AG04450 (cell line): ENCODE data around the gene P2RY13. TPM values are rescaled to one million over a fixed set of nuclear protein-coding genes. Genes with fewer than 3 reads are reported as not detected.

Experiments
- CTCF ChIA-PET: fragments of 300-600, 350-600 bp; formaldehyde crosslinking; extraction: SDS; loops from one replicate; lab custom pipeline; 2022; ENCODE audit warnings: antibody characterized with exemption, inconsistent platforms; lab: Charles Lee
- POLR2A ChIA-PET: fragments of 350-600 bp; formaldehyde crosslinking; extraction: SDS; loops from one replicate; lab custom pipeline; 2021; ENCODE audit warnings: antibody characterized with exemption, inconsistent platforms; lab: Yijun Ruan, JAX
- DNase-seq: peaks from one replicate; pipeline ENCODE4 v3.0.0-alpha.2; 2011; ENCODE audit warnings: low read depth, low spot score
- H3K27ac ChIP-seq: one replicate; pipeline ENCODE4 v1.5.1; 2012; ENCODE audit warnings: low read depth, low read length, control low read depth
- H3K27me3 ChIP-seq: one replicate; pipeline ENCODE4 v1.6.0; 2012; ENCODE audit warnings: low read length; ENCODE audit not compliant: control insufficient read depth, insufficient read depth
- H3K4me3 ChIP-seq: 2 replicates; pipeline ENCODE4 v1.5.1; 2011; ENCODE audit warnings: mild to moderate bottlenecking, low read depth, low read length, control low read depth
- H3K9me3 ChIP-seq: 2 replicates; pipeline ENCODE4 v1.5.1; 2012; ENCODE audit warnings: low read length; ENCODE audit not compliant: control insufficient read depth, insufficient read depth
- polyA minus RNA-seq: library from RNA; depleted of rRNA, polyadenylated mRNA; stranded (reverse); fragments of >200 nt; gene quantifications from 2 replicates; pipeline ENCODE4 v1.2.3, GENCODE V29; 2011; rRNA and poly(A)+ RNA removed
- polyA plus RNA-seq: library from polyadenylated mRNA; depleted of rRNA; stranded (reverse); fragments of >200 nt; gene quantifications from 2 replicates; pipeline ENCODE4 v1.2.3, GENCODE V29; 2011; rRNA removed
- TF ChIP-seq, protein P1 (sequence below): IDR thresholded peaks from 2 replicates; pipeline ENCODE4 v1.5.1; 2011; ENCODE audit warnings: low read depth, low read length, control low read depth, inconsistent platforms

The P2RY13 gene
- not detected in 2 replicates for polyA plus RNA-seq
- polyA minus RNA-seq: not detected in 2 replicates

DNA sequence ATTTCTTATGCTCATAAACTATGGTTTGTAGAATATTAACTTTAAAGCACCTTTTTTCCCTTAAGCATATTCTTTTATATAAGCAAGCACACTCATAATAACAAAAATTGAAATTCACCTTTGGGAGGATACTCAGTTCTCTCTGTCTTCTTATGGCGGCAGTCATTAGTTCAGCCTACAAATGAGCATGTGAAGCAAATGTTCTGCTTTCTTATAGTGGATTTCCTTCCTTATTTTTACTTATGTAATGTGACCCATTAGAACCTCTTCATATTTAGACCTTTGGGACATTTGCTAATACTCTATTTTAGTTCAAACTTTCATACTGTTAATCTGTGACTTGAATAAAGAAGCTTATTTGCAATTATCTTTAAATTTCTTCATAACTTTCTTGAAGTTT lies at the start of gene P2RY13:
TSS of gene P2RY13 (minus strand) at position 187 of the 400 bp plus-strand sequence. CDS start at position 166, 21 bp downstream.
- DNase-seq: no peak
- no peak within 1 kb of the TSS for H3K4me3 ChIP-seq
- CTCF ChIA-PET: interaction anchor here (0.8 to 3.8 kb wide), 5 partner anchors 17 to 102 kb away, joined by 3 to 33 read pairs (median 7); no protein-coding TSS in a partner anchor

GRCh38 chr3:151377768-151378385 lies 48.5 kb upstream of the P2RY13 start:
- Histone ChIP-seq H3K4me3 (no peak overlapping the region), H3K27me3 (no peaks in the 10 kb centered on the region), H3K27ac (no peak overlapping the region), H3K9me3 (no peaks in the 10 kb centered on the region)
- ChIA-PET POLR2A (no interaction called here), CTCF (interaction anchor here (1.0 to 1.2 kb wide), 2 partner anchors 16 to 31 kb away, joined by 3 read pairs; no protein-coding TSS in a partner anchor)
- no peak for DNase-seq
- TF ChIP-seq, protein P1, sequence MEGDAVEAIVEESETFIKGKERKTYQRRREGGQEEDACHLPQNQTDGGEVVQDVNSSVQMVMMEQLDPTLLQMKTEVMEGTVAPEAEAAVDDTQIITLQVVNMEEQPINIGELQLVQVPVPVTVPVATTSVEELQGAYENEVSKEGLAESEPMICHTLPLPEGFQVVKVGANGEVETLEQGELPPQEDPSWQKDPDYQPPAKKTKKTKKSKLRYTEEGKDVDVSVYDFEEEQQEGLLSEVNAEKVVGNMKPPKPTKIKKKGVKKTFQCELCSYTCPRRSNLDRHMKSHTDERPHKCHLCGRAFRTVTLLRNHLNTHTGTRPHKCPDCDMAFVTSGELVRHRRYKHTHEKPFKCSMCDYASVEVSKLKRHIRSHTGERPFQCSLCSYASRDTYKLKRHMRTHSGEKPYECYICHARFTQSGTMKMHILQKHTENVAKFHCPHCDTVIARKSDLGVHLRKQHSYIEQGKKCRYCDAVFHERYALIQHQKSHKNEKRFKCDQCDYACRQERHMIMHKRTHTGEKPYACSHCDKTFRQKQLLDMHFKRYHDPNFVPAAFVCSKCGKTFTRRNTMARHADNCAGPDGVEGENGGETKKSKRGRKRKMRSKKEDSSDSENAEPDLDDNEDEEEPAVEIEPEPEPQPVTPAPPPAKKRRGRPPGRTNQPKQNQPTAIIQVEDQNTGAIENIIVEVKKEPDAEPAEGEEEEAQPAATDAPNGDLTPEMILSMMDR: no peak

More for the DNA sequence above, at the start of gene P2RY13:
- TF ChIP-seq, protein P1: no peak
- no peak within 1 kb of the TSS for H3K27ac ChIP-seq
- POLR2A ChIA-PET: no interaction called here
- H3K9me3 ChIP-seq: no peaks in the 10 kb centered on the region
- H3K27me3 ChIP-seq: no peaks in the 10 kb centered on the region

DNA sequence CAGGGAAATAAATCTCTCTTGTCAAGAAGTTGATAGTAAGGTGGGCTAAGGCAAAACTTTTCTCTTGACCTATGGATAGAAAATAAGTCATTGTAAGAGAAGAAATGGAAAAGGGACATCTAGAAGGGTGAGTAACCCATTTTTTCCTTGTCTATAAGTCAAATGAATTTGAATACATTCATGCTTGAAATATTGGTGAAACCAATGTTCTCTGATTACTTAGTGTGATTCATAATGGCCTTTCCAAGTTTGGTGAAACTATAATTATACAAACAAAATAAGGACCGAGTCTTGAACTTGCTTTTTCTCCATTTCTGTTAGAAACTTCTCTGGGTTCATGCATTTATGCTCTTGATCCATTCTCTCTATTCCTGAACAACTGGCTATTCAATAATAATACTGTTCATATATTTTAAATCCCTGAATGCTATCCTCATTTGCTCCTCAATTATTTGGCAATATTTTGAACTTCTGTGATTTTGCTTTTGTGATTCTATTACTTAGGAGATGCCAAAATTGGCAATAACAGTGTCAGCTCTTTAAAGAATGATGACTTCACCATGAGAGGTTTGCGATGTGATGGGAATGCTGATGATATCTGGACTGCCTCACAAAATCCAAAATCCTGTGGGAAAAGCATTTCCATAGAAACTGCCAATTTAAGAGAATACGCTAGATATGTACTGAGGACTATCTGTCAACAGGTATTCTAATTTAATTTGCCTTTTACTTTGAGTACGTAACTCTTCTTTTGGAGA lies 42.9 kb upstream of the P2RY13 start:
- Histone ChIP-seq H3K4me3 (no peak overlapping the region), H3K9me3 (no peaks in the 10 kb centered on the region), H3K27ac (no peak overlapping the region), H3K27me3 (no peaks in the 10 kb centered on the region)
- CTCF ChIA-PET: no interaction called here
- no peak for DNase-seq
- POLR2A ChIA-PET: no interaction called here
- TF ChIP-seq, protein P1: no peak

GRCh38 chr3:151371526-151371925 lies 42.2 kb upstream of the P2RY13 start:
- CTCF ChIA-PET: interaction anchor here (1.5 kb wide), 1 partner anchor 8 kb away, joined by 3 read pairs; no protein-coding TSS in a partner anchor
- TF ChIP-seq, protein P1: no peak
- POLR2A ChIA-PET: no interaction called here
- Histone ChIP-seq H3K27ac (no peak overlapping the region), H3K9me3 (no peaks in the 10 kb centered on the region), H3K4me3 (no peak overlapping the region), H3K27me3 (no peaks in the 10 kb centered on the region)
- DNase-seq: no peak
